ENCODE data around the gene ABCF1. TPM values are rescaled to one million over a fixed set of nuclear protein-coding genes. Genes with fewer than 3 reads are reported as not detected.

ABCF1 gene
- total RNA-seq, 1 donor from 2014 or later: 94.5 TPM

- Mint-ChIP-seq H3K27me3 (no peaks in the 10 kb centered on the region), H3K9me3 (no peaks in the 10 kb centered on the region), H3K36me3 (ENCODE audit: low read depth) (peaks cover 14% of the 10 kb centered on the region), H3K4me1 (peaks cover 35% of the 10 kb centered on the region), H3K4me3 (no peak overlapping the region), H3K27ac (peak overlapping the region; percentile 27)
- CTCF ChIA-PET: no interaction called here
- DNase-seq (no peak), ATAC-seq (ENCODE audit: low read depth) (no peak)
- no peak for TF ChIP-seq CTCF (IDR thresholded peaks at IDR 0.05)
- intact Hi-C loops (cut with micrococcal nuclease): no loop called here
- POLR2A ChIA-PET: interaction anchor here (3.3 kb wide), 1 partner anchor 13 kb away, joined by 63 read pairs; the partner anchor contains the start of genes GNL1 and PRR3
These were observed 3.0 kb upstream of the ABCF1 start for GRCh38 chr6:30568245-30568644.

GRCh38 chr6:30570263-30570662 is 979 bp upstream of the ABCF1 start:
- DNase-seq (no peak), ATAC-seq (ENCODE audit: low read depth) (no peak)
- Mint-ChIP-seq H3K9me3 (no peaks in the 10 kb centered on the region), H3K4me3 (peak overlapping the region; percentile 99), H3K36me3 (ENCODE audit: low read depth) (peaks cover 28% of the 10 kb centered on the region), H3K4me1 (peaks cover 51% of the 10 kb centered on the region), H3K27me3 (no peaks in the 10 kb centered on the region), H3K27ac (peak overlapping the region; percentile 96)
- intact Hi-C loops (cut with micrococcal nuclease): no loop called here
- POLR2A ChIA-PET: interaction anchor here (0.6 to 3.3 kb wide), 14 partner anchors 10 to 1164 kb away, joined by 3 to 63 read pairs (median 8); partner anchors contain the start of genes DHX16, GNL1, MDC1 and MRPS18B
- CTCF ChIA-PET: interaction anchor here (0.8 to 2.7 kb wide), 6 partner anchors 16 to 160 kb away, joined by 3 to 17 read pairs (median 5); no protein-coding TSS in a partner anchor
- no peak for TF ChIP-seq CTCF (IDR thresholded peaks at IDR 0.05)

- Mint-ChIP-seq H3K27me3 (no peaks in the 10 kb centered on the region), H3K4me1 (peaks cover 53% of the 10 kb centered on the region), H3K4me3 (peak overlapping the region; percentile 99), H3K36me3 (ENCODE audit: low read depth) (peaks cover 30% of the 10 kb centered on the region), H3K27ac (peak overlapping the region; percentile 96), H3K9me3 (no peaks in the 10 kb centered on the region)
- CTCF ChIA-PET: interaction anchor here (0.8 to 2.7 kb wide), 7 partner anchors 16 to 160 kb away, joined by 3 to 17 read pairs (median 5); no protein-coding TSS in a partner anchor
- DNase-seq (no peak), ATAC-seq (ENCODE audit: low read depth) (peak; percentile 20)
- intact Hi-C loops (cut with micrococcal nuclease): loop anchor here (1.0 kb wide), 3 partner anchors 14 to 77 kb away; partner anchors contain the start of genes C6orf136, GNL1, MRPS18B and PPP1R10
- POLR2A ChIA-PET: interaction anchor here (0.6 to 3.3 kb wide), 23 partner anchors 10 to 1164 kb away, joined by 3 to 63 read pairs (median 6); partner anchors contain the start of genes DHX16, GNL1, MDC1 and MRPS18B
- no peak for TF ChIP-seq CTCF (IDR thresholded peaks at IDR 0.05)
These were observed 535 bp upstream of the ABCF1 start for GRCh38 chr6:30570740-30571074.

GRCh38 chr6:30571762-30572082 is 480 bp downstream of the ABCF1 start:
- TF ChIP-seq CTCF (IDR thresholded peaks at IDR 0.05): no peak
- peaks cover 35% of the 10 kb centered on the region for H3K36me3 Mint-ChIP-seq (ENCODE audit: low read depth)
- ATAC-seq (ENCODE audit: low read depth) (no peak), DNase-seq (no peak)
- H3K9me3 Mint-ChIP-seq: no peaks in the 10 kb centered on the region
- peak overlapping the region; percentile 99 for H3K4me3 Mint-ChIP-seq
- intact Hi-C loops (cut with micrococcal nuclease): loop anchor here (1.0 kb wide), 3 partner anchors 15 to 76 kb away; partner anchors contain the start of genes C6orf136, GNL1, MRPS18B and PPP1R10
- no peaks in the 10 kb centered on the region for H3K27me3 Mint-ChIP-seq
- H3K4me1 Mint-ChIP-seq: peaks cover 53% of the 10 kb centered on the region
- H3K27ac Mint-ChIP-seq: peak overlapping the region; percentile 96
- ChIA-PET CTCF (interaction anchor here (1.1 to 2.7 kb wide), 4 partner anchors 30 to 159 kb away, joined by 3 to 17 read pairs (median 8); no protein-coding TSS in a partner anchor), POLR2A (interaction anchor here (0.7 to 3.3 kb wide), 22 partner anchors 11 to 511 kb away, joined by 3 to 63 read pairs (median 6); partner anchors contain the start of genes DHX16, GNL1, MDC1 and MRPS18B)

GRCh38 chr6:30572148-30572547 is 906 bp downstream of the ABCF1 start:
- peaks cover 53% of the 10 kb centered on the region for H3K4me1 Mint-ChIP-seq
- peak overlapping the region; percentile 96 for H3K27ac Mint-ChIP-seq
- H3K4me3 Mint-ChIP-seq: peak overlapping the region; percentile 99
- intact Hi-C loops (cut with micrococcal nuclease): no loop called here
- POLR2A ChIA-PET: no interaction called here
- DNase-seq (no peak), ATAC-seq (ENCODE audit: low read depth) (no peak)
- H3K9me3 Mint-ChIP-seq: no peaks in the 10 kb centered on the region
- TF ChIP-seq CTCF (IDR thresholded peaks at IDR 0.05): no peak
- CTCF ChIA-PET: no interaction called here
- no peaks in the 10 kb centered on the region for H3K27me3 Mint-ChIP-seq
- peaks cover 39% of the 10 kb centered on the region for H3K36me3 Mint-ChIP-seq (ENCODE audit: low read depth)
